IPS-18a (cell line): ENCODE measurements around the gene CDY2B.
"Not testable (repeated sequence)": the region's sequence is repeated elsewhere in the genome, so short reads cannot be mapped to it uniquely, and the experiment has no call there.

ENCODE experiments used
- H3K27ac ChIP-seq: one replicate; pipeline ENCODE4 v1.5.1; 2013; ENCODE audit warnings: low read length
- H3K27me3 ChIP-seq: one replicate; pipeline ENCODE4 v1.6.1; 2013; ENCODE audit warnings: mild to moderate bottlenecking, low read length; ENCODE audit not compliant: control insufficient read depth, insufficient read depth
- H3K36me3 ChIP-seq: one replicate; pipeline ENCODE4 v1.6.1; 2013; ENCODE audit warnings: low read depth, low read length; ENCODE audit not compliant: control insufficient read depth
- H3K4me1 ChIP-seq: one replicate; pipeline ENCODE4 v1.6.1; 2013; ENCODE audit warnings: low read depth, low read length; ENCODE audit not compliant: control insufficient read depth
- H3K4me3 ChIP-seq: one replicate; pipeline ENCODE4 v1.5.1; 2013; ENCODE audit warnings: low read length
- H3K9ac ChIP-seq: one replicate; pipeline ENCODE4 v1.6.1; 2013; ENCODE audit warnings: mild to moderate bottlenecking, low read length, moderate library complexity
- H3K9me3 ChIP-seq: one replicate; pipeline ENCODE4 v1.6.1; 2013; ENCODE audit warnings: low read depth, low read length; ENCODE audit not compliant: control insufficient read depth

CDY2B gene

GRCh38 chrY:17849131-17849530, 30.9 kb downstream of the CDY2B start:
- not testable (repeated sequence) for H3K36me3 ChIP-seq, H3K4me3 ChIP-seq

GRCh38 chrY:17832149-17832548, 47.9 kb downstream of the CDY2B start:
- not testable (repeated sequence) for H3K9ac ChIP-seq, H3K27ac ChIP-seq, H3K4me3 ChIP-seq, H3K27me3 ChIP-seq, H3K9me3 ChIP-seq, H3K4me1 ChIP-seq, H3K36me3 ChIP-seq

More at GRCh38 chrY:17849131-17849530, 30.9 kb downstream of the CDY2B start:
- H3K4me1 ChIP-seq, H3K27me3 ChIP-seq, H3K9me3 ChIP-seq, H3K27ac ChIP-seq, H3K9ac ChIP-seq: not testable (repeated sequence)
